H1 (cell line): ENCODE results near the gene NID2. TPM values are rescaled to one million over a fixed set of nuclear protein-coding genes. Genes with fewer than 3 reads are reported as not detected.

ENCODE experiments used
- CTCF ChIA-PET: fragments of 300-600 bp; sonication (Branson Sonifier 250); formaldehyde crosslinking; loops from one replicate; lab custom pipeline; 2021; ENCODE audit not compliant: partially characterized antibody; lab: Charles Lee
- POLR2A ChIA-PET: fragments of 300-600 bp; sonication (Branson Sonifier 250); formaldehyde crosslinking; loops from one replicate; lab custom pipeline; 2021; ENCODE audit warnings: inconsistent platforms; ENCODE audit not compliant: partially characterized antibody; lab: Charles Lee
- DNase-seq, 2 experiments: peaks; one replicate each; pipeline versions ENCODE4 v3.0.0 to v3.0.0-alpha.2; 2010 to 2022; ENCODE audit warnings: low spot score in 2 of 2, low read depth in 1 of 2, mixed read lengths in 1 of 2
- FAIRE-seq: peaks from 2 replicates; lab custom pipeline; 2011; peaks lifted over from hg19 to GRCh38; lab: Jason Lieb, UNC
- H2AFZ ChIP-seq: 2 replicates; pipeline ENCODE4 v1.8.1; 2012; ENCODE audit warnings: low read length, inconsistent platforms
- H2AK5ac ChIP-seq: 2 replicates; pipeline ENCODE4 v1.6.1; 2013; ENCODE audit warnings: low read depth, low read length
- H2BK120ac ChIP-seq: replicated peaks from 2 replicates; pipeline ENCODE3; 2013; ENCODE audit warnings: low read depth, low read length, inconsistent platforms
- H2BK12ac ChIP-seq: 2 replicates; pipeline ENCODE4 v1.6.1; 2013; ENCODE audit warnings: low read depth, low read length
- H2BK15ac ChIP-seq: 2 replicates; pipeline ENCODE4 v1.6.1; 2013; ENCODE audit warnings: low read length
- H2BK20ac ChIP-seq: 2 replicates; pipeline ENCODE4 v1.6.1; 2013; ENCODE audit warnings: low read length
- H2BK5ac ChIP-seq: 2 replicates; pipeline ENCODE4 v1.6.1; 2013; ENCODE audit warnings: low read depth, low read length
- H3K14ac ChIP-seq: 2 replicates; pipeline ENCODE4 v1.6.1; 2013; ENCODE audit warnings: inconsistent platforms; ENCODE audit not compliant: insufficient read length
- H3K18ac ChIP-seq: 2 replicates; pipeline ENCODE4 v1.6.1; 2013; ENCODE audit warnings: low read length; ENCODE audit errors: extremely low read depth
- H3K23ac ChIP-seq: 2 replicates; pipeline ENCODE4 v1.6.1; 2013; ENCODE audit warnings: inconsistent platforms; ENCODE audit not compliant: insufficient read length
- H3K23me2 ChIP-seq: 2 replicates; pipeline ENCODE4 v1.6.1; 2013; ENCODE audit warnings: low read depth, low read length
- H3K27ac ChIP-seq: 2 replicates; pipeline ENCODE4 v1.6.1; 2011; ENCODE audit warnings: low read depth, low read length, inconsistent platforms
- H3K27me3 ChIP-seq, 4 experiments: replicated peaks in 1 of 4; 1 replicate in 1 of 4; 2 replicates in 3 of 4; pipeline versions ENCODE4 v1.6.1 to v1.8.1; 2011 to 2013; ENCODE audit warnings: low read length in 3 of 4, mild to moderate bottlenecking in 3 of 4, inconsistent platforms in 2 of 4, mixed read lengths in 2 of 4, moderate library complexity in 1 of 4; ENCODE audit not compliant: control insufficient read depth in 3 of 4, insufficient read depth in 3 of 4; ENCODE audit errors: extremely low read depth in 1 of 4
- H3K36me3 ChIP-seq, 4 experiments: 2 replicates each; pipeline versions ENCODE4 v1.6.1 to v1.8.1; 2011 to 2013; ENCODE audit warnings: mild to moderate bottlenecking in 4 of 4, low read length in 3 of 4, moderate library complexity in 2 of 4, control low read depth in 1 of 4, inconsistent platforms in 1 of 4; ENCODE audit not compliant: insufficient read depth in 4 of 4, control insufficient read depth in 2 of 4
- H3K4ac ChIP-seq: replicated peaks from 2 replicates; pipeline ENCODE3; 2013; ENCODE audit warnings: low read length, low read depth, mixed read lengths, inconsistent platforms; ENCODE audit not compliant: insufficient read length
- H3K4me1 ChIP-seq, 4 experiments: replicated peaks in 1 of 4; 1 replicate in 1 of 4; 2 replicates in 3 of 4; pipeline versions ENCODE4 v1.6.1 to v1.8.1; 2011 to 2013; ENCODE audit warnings: low read length in 3 of 4, inconsistent platforms in 2 of 4, mixed read lengths in 1 of 4; ENCODE audit not compliant: insufficient read depth in 4 of 4, control insufficient read depth in 3 of 4
- H3K4me2 ChIP-seq, 2 experiments: 2 replicates each; pipeline versions ENCODE4 v1.6.1 to v1.8.1; 2011 to 2013; ENCODE audit warnings: low read depth in 2 of 2, low read length in 2 of 2, control low read depth in 1 of 2, inconsistent platforms in 1 of 2, mild to moderate bottlenecking in 1 of 2; ENCODE audit not compliant: insufficient read depth in 1 of 2
- H3K4me3 ChIP-seq, 4 experiments: fragments of 200-600, 300-600 bp in 1 of 4; sonication (generic), shearing (Covaris generic), sonication (Bioruptor Twin) in 1 of 4; 2 replicates each; pipeline versions ENCODE4 v1.5.1 to v1.8.1; 2011 to 2016; ENCODE audit warnings: low read length in 4 of 4, low read depth in 3 of 4, control low read depth in 2 of 4, inconsistent platforms in 2 of 4, mild to moderate bottlenecking in 2 of 4, mixed read lengths in 1 of 4, moderate library complexity in 1 of 4; ENCODE audit not compliant: insufficient read depth in 2 of 4; ENCODE audit errors: extremely low read depth in 1 of 4
- H3K56ac ChIP-seq: replicated peaks from 2 replicates; pipeline ENCODE3; 2013; ENCODE audit warnings: low read depth, mild to moderate bottlenecking, mixed read lengths, low read length, inconsistent platforms; ENCODE audit not compliant: insufficient read length
- H3K79me1 ChIP-seq: 2 replicates; pipeline ENCODE4 v1.6.1; 2013; ENCODE audit warnings: low read depth, low read length, control low read depth
- H3K79me2 ChIP-seq, 2 experiments: 2 replicates each; pipeline versions ENCODE4 v1.6.1 to v1.8.1; 2012 to 2013; ENCODE audit warnings: low read length in 2 of 2, mild to moderate bottlenecking in 2 of 2, inconsistent platforms in 1 of 2; ENCODE audit not compliant: insufficient read depth in 2 of 2, control insufficient read depth in 1 of 2
- H3K9ac ChIP-seq, 4 experiments: replicated peaks in 1 of 4; 1 replicate in 1 of 4; 2 replicates in 3 of 4; pipeline versions ENCODE4 v1.6.1 to v1.8.1; 2011 to 2013; ENCODE audit warnings: low read depth in 3 of 4, low read length in 3 of 4, control low read depth in 2 of 4, mild to moderate bottlenecking in 2 of 4, moderate library complexity in 2 of 4, inconsistent platforms in 1 of 4; ENCODE audit errors: extremely low read depth in 1 of 4
- H3K9me3 ChIP-seq, 2 experiments: 2 replicates each; pipeline versions ENCODE4 v1.6.1 to v1.8.1; 2012 to 2013; ENCODE audit warnings: mild to moderate bottlenecking in 2 of 2, moderate library complexity in 2 of 2, control low read depth in 1 of 2, inconsistent platforms in 1 of 2, low read depth in 1 of 2, low read length in 1 of 2, mixed read lengths in 1 of 2; ENCODE audit not compliant: insufficient read depth in 2 of 2
- H4K20me1 ChIP-seq, 2 experiments: replicated peaks in 1 of 2; 2 replicates each; pipeline versions ENCODE3 to v1.8.1; 2011 to 2013; ENCODE audit warnings: inconsistent platforms in 2 of 2, low read length in 2 of 2, mild to moderate bottlenecking in 1 of 2; ENCODE audit not compliant: insufficient read depth in 2 of 2, control insufficient read depth in 1 of 2
- H4K5ac ChIP-seq: 2 replicates; pipeline ENCODE4 v1.6.1; 2013; ENCODE audit warnings: low read length, low read depth, mixed read lengths, inconsistent platforms; ENCODE audit not compliant: insufficient read length
- H4K8ac ChIP-seq: 2 replicates; pipeline ENCODE4 v1.8.0; 2013; ENCODE audit warnings: mild to moderate bottlenecking, moderate library complexity, low read length, inconsistent platforms; ENCODE audit not compliant: insufficient read depth; ENCODE audit errors: extremely low read depth
- H4K91ac ChIP-seq: replicated peaks from 2 replicates; pipeline ENCODE3; 2013; ENCODE audit warnings: low read length, mixed read lengths, inconsistent platforms; ENCODE audit not compliant: insufficient read length
- CEBPB ChIP-seq: IDR thresholded peaks from 2 replicates; pipeline ENCODE4 v1.6.1; 2012; ENCODE audit warnings: low read depth, low read length
- EGR1 ChIP-seq: IDR thresholded peaks from 2 replicates; pipeline ENCODE4 v1.6.1; 2011; ENCODE audit warnings: low read depth, low read length, borderline replicate concordance
- EP300 ChIP-seq, 2 experiments: IDR thresholded peaks; 1 replicate in 1 of 2; 2 replicates in 1 of 2; pipeline ENCODE4 v1.6.1; 2011 to 2012; ENCODE audit warnings: low read depth in 2 of 2, low read length in 2 of 2, mild to moderate bottlenecking in 2 of 2, borderline replicate concordance in 1 of 2, inconsistent platforms in 1 of 2, moderate library complexity in 1 of 2
- HDAC2 ChIP-seq, 2 experiments: fragments of 300-600 bp in 1 of 2; sonication (generic) in 1 of 2; IDR thresholded peaks; 2 replicates each; pipeline ENCODE4 v1.6.1; 2011 to 2012; ENCODE audit warnings: low read depth in 2 of 2, low read length in 2 of 2, mild to moderate bottlenecking in 2 of 2, moderate library complexity in 2 of 2, borderline replicate concordance in 1 of 2, inconsistent platforms in 1 of 2
- HDAC6 ChIP-seq: IDR thresholded peaks from one replicate; pipeline ENCODE4 v1.7.1; 2012; ENCODE audit warnings: low read depth, mild to moderate bottlenecking, inconsistent platforms, low read length, moderate library complexity
- NRF1 ChIP-seq: IDR thresholded peaks from 2 replicates; pipeline ENCODE4 v1.6.1; 2011; ENCODE audit warnings: mild to moderate bottlenecking, low read depth, low read length, improper control_type of control experiment
- RBBP5 ChIP-seq: IDR thresholded peaks from 2 replicates; pipeline ENCODE4 v1.7.1; 2012; ENCODE audit warnings: low read depth, mild to moderate bottlenecking, inconsistent platforms, low read length, moderate library complexity, borderline replicate concordance
- RNF2 ChIP-seq: fragments of 200-900, 300-1000 bp; sonication (generic); IDR thresholded peaks from 2 replicates; pipeline ENCODE4 v1.7.1; 2016; ENCODE audit warnings: borderline replicate concordance, low read depth, mild to moderate bottlenecking, antibody characterized with exemption, low read length; ENCODE audit not compliant: poor library complexity, severe bottlenecking; ENCODE audit errors: missing control alignments
- RXRA ChIP-seq: IDR thresholded peaks from 2 replicates; pipeline ENCODE4 v1.6.1; 2011; ENCODE audit warnings: low read depth, mild to moderate bottlenecking, low read length, moderate library complexity; ENCODE audit not compliant: insufficient read depth
- SAP30 ChIP-seq: fragments of 300-600 bp; sonication (generic); IDR thresholded peaks from 2 replicates; pipeline ENCODE4 v1.7.1; 2012; ENCODE audit warnings: low read length, moderate library complexity, mild to moderate bottlenecking, inconsistent platforms; ENCODE audit not compliant: insufficient read depth, insufficient replicate concordance
- SIRT6 ChIP-seq: IDR thresholded peaks from one replicate; pipeline ENCODE4 v1.7.1; 2012; ENCODE audit warnings: low read length, inconsistent platforms
- YY1 ChIP-seq: IDR thresholded peaks from 2 replicates; pipeline ENCODE4 v1.6.1; 2011; ENCODE audit warnings: low read depth, mild to moderate bottlenecking, low read length
- WGBS, 2 experiments: shearing (Covaris generic) in 1 of 2; methylation state at CpG; one replicate each; pipeline versions ENCODE4 v1.1.6 to v1.1.7; 2013 to 2015; ENCODE audit warnings: low lambda C conversion rate in 2 of 2, mixed read lengths in 2 of 2, inconsistent platforms in 1 of 2, low coverage in 1 of 2, missing lambda C conversion rate in 1 of 2; ENCODE audit not compliant: insufficient replicate concordance in 2 of 2, insufficient coverage in 1 of 2, insufficient read length in 1 of 2; ENCODE audit errors: extremely low coverage in 1 of 2, missing lambda C conversion rate in 1 of 2; 5-methylcytosine and 5-hydroxymethylcytosine counted together
- polyA plus RNA-seq, 7 experiments: library from polyadenylated mRNA; depleted of rRNA in 3 of 7; stranded (reverse) in 5 of 7; unstranded in 2 of 7; fragments of >200 nt in 5 of 7; fragments of 200-250 nt in 2 of 7; gene quantifications; 1 replicate in 5 of 7; 2 replicates in 1 of 7; 4 replicates in 1 of 7; pipeline versions ENCODE4 v1.2.1 to v1.2.3, GENCODE V29; 2011 to 2013; ENCODE audit warnings: missing spikeins in 2 of 7, mixed read lengths in 2 of 7
- total RNA-seq: library from RNA; stranded (reverse); fragmentation: NEBNext Ultra II Directional; extraction: Animal tissue kit (Norgen Biotek cat#: 25700); gene quantifications from 2 replicates; pipeline ENCODE4 v1.2.1, GENCODE V29; 2021

The NID2 gene
- total and polyA plus RNA-seq, 2 of the 8 experiments (the other 6 are each of a cell fraction or from before 2014, with no cell fraction given), result 6.1 to 12.6 TPM

GRCh38 chr14:52080158-52080800 is 11.4 kb upstream of the NID2 start:
- 80% methylated on average over 2 of the region's 2 CpGs; no CpG with 5 or more reads in 1 of the 2 experiments for WGBS, 2 experiments
- Histone ChIP-seq H2BK12ac (no peak overlapping the region), H2BK120ac (no peak overlapping the region), H3K14ac (no peak overlapping the region), H2BK15ac (no peak overlapping the region), H3K56ac (no peak overlapping the region), H4K20me1 (no peaks in the 10 kb centered on the region), H3K36me3 (no peaks in the 10 kb centered on the region), H3K27me3 (no peaks in the 10 kb centered on the region), H3K27ac (no peak overlapping the region), H3K4me1 (no peaks in the 10 kb centered on the region), H2AFZ (no peak overlapping the region), H3K9ac (no peak overlapping the region), H4K91ac (no peak overlapping the region), H3K23ac (no peak overlapping the region), H2BK20ac (no peak overlapping the region), H2BK5ac (no peak overlapping the region), H3K79me1 (no peaks in the 10 kb centered on the region), H3K23me2 (no peaks in the 10 kb centered on the region; the same call in 1 of the 2 replicates), H3K79me2 (no peaks in the 10 kb centered on the region), H3K4me2 (no peak overlapping the region), H2AK5ac (no peak overlapping the region), H3K4ac (no peak overlapping the region), H3K18ac (no peak overlapping the region), H3K9me3 (0 out of 4 replicates have a peak, but pooled peaks cover 0 to 3% of the 10 kb centered on the region in 2 experiments), H3K4me3 (no peak overlapping the region), H4K5ac (no peak overlapping the region), H4K8ac (no peak overlapping the region)
- FAIRE-seq (no peak), DNase-seq (no peak)
- POLR2A ChIA-PET, result interaction anchor here (0.9 kb wide), 1 partner anchor 9 kb away, joined by 3 read pairs; no protein-coding TSS in a partner anchor
- CTCF ChIA-PET, result interaction anchor here (0.7 to 8.1 kb wide), 7 partner anchors 10 to 101 kb away, joined by 3 to 70 read pairs (median 3); partner anchors contain the start of gene NID2
- TF ChIP-seq SAP30 (no peak), SIRT6 (no peak), EGR1 (no peak), HDAC2 (IDR thresholded peaks at IDR 0.05; ENCODE audit: borderline replicate concordance in 1 of 2, low read depth in 2 of 2, low read length in 2 of 2) (no peak), RBBP5 (no peak), CEBPB (no peak), RXRA (no peak), NRF1 (no peak), EP300 (IDR thresholded peaks at IDR 0.05; ENCODE audit: borderline replicate concordance in 1 of 2, low read depth in 2 of 2, low read length in 2 of 2) (no peak), HDAC6 (no peak), YY1 (no peak), RNF2 (no peak)
